Measurements from ENCODE around the gene GSDME.
"Not testable (repeated sequence)": the region's sequence is repeated elsewhere in the genome, so short reads cannot be mapped to it uniquely, and the experiment has no call there.

Gene GSDME

DNA sequence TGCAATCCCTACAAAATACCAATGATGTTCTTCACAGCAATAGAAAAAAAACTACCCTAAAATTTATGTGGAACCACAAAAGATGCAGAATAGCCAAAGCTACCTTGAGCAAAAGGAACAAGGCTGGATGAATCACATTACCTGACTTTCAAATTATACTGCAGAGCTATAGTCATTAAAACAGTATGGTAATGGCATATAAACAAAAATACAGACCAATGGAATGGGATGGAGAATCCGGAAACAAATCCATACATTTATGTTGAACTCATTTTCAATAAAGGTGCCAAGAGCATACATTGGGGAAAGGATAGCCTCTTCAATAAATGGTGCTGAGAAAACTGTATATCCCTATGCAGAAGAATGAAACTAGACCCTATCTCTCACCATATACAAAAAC is 18.7 kb downstream of the GSDME start:
- DNase-seq (ENCODE audit: insufficient read length) (no peak), FAIRE-seq (no peak)
- no peak for TF ChIP-seq POLR2A (IDR thresholded peaks at IDR 0.05; ENCODE audit: low read depth, low read length)
- no peak for TF ChIP-seq TAF1 (IDR thresholded peaks at IDR 0.05; ENCODE audit: borderline replicate concordance, low read depth, low read length)

DNA sequence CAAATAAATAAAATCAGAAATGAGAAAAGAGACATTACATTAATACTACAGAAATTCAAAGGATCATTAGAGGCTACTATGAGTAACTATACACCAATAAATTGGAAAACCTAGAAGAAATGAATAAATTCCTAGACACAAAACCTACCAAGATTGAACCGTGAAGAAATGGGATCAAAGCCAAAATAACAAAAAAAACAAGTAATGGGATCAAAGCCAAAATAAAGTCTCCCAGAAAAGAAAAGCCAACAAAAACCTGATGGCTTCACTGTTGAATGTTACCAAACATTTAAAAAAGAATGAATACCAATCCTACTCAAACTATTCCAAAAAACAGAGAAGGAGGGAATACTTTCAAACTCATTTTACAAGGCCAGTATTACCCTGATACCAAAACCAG is 20.0 kb downstream of the GSDME start:
- no peak for FAIRE-seq
- no peak for DNase-seq (ENCODE audit: insufficient read length)
- TF ChIP-seq POLR2AphosphoS5 (IDR thresholded peaks at IDR 0.05; ENCODE audit: low read depth, low read length) (no peak), TAF1 (IDR thresholded peaks at IDR 0.05; ENCODE audit: borderline replicate concordance, low read depth, low read length) (no peak), POLR2A (IDR thresholded peaks at IDR 0.05; ENCODE audit: low read depth, low read length) (no peak)

DNA sequence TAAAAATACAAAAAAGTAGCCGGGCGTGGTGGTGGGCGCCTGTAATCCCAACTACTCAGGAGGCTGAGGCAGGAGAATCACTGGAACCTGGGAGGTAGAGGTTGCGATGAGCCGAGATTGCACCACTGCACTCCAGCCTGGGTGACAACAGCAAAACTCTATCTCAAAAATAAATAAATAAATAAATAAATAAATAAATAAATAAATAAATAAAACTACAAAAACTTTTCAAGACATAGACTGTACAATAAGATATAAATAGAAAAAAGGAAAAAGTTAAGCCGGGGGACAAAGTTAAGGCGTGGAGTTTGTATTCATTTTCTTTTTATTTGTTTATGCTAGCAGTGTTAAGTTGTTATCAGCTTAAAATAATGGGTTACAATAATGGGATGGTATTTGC is 21.7 kb downstream of the GSDME start:
- DNase-seq (ENCODE audit: insufficient read length); FAIRE-seq: not testable (repeated sequence)

GRCh38 chr7:24734306-24734705 is 23.0 kb downstream of the GSDME start:
- DNase-seq (ENCODE audit: insufficient read length), result no peak
- no peak for TF ChIP-seq POLR2A (IDR thresholded peaks at IDR 0.05; ENCODE audit: low read depth, low read length)
- TF ChIP-seq TAF1 (IDR thresholded peaks at IDR 0.05; ENCODE audit: borderline replicate concordance, low read depth, low read length), result no peak
- TF ChIP-seq POLR2AphosphoS5 (IDR thresholded peaks at IDR 0.05; ENCODE audit: low read depth, low read length), result no peak
- no peak for FAIRE-seq

- no peak for DNase-seq (ENCODE audit: insufficient read length)
- FAIRE-seq, result peak; percentile 79
- TF ChIP-seq TAF1 (IDR thresholded peaks at IDR 0.05; ENCODE audit: borderline replicate concordance, low read depth, low read length) (no peak), POLR2A (IDR thresholded peaks at IDR 0.05; ENCODE audit: low read depth, low read length) (no peak), POLR2AphosphoS5 (IDR thresholded peaks at IDR 0.05; ENCODE audit: low read depth, low read length) (no peak)
These were observed 23.7 kb downstream of the GSDME start for GRCh38 chr7:24733414-24734060.

- FAIRE-seq (peak; percentile 85), DNase-seq (ENCODE audit: insufficient read length) (no peak)
- TF ChIP-seq POLR2A (IDR thresholded peaks at IDR 0.05; ENCODE audit: low read depth, low read length), result no peak
- TF ChIP-seq TAF1 (IDR thresholded peaks at IDR 0.05; ENCODE audit: borderline replicate concordance, low read depth, low read length), result no peak
- TF ChIP-seq POLR2AphosphoS5 (IDR thresholded peaks at IDR 0.05; ENCODE audit: low read depth, low read length), result no peak
These were observed 24.4 kb downstream of the GSDME start for GRCh38 chr7:24732646-24733413.

- no peak for TF ChIP-seq TAF1 (IDR thresholded peaks at IDR 0.05; ENCODE audit: borderline replicate concordance, low read depth, low read length)
- TF ChIP-seq POLR2AphosphoS5 (IDR thresholded peaks at IDR 0.05; ENCODE audit: low read depth, low read length), result no peak
- no peak for TF ChIP-seq POLR2A (IDR thresholded peaks at IDR 0.05; ENCODE audit: low read depth, low read length)
- no peak for FAIRE-seq
- no peak for DNase-seq (ENCODE audit: insufficient read length)
These were observed 26.0 kb downstream of the GSDME start for GRCh38 chr7:24731313-24731712.

- FAIRE-seq (peak; percentile 74), DNase-seq (ENCODE audit: insufficient read length) (no peak)
- TF ChIP-seq POLR2AphosphoS5 (IDR thresholded peaks at IDR 0.05; ENCODE audit: low read depth, low read length), result no peak
- no peak for TF ChIP-seq TAF1 (IDR thresholded peaks at IDR 0.05; ENCODE audit: borderline replicate concordance, low read depth, low read length)
- TF ChIP-seq POLR2A (IDR thresholded peaks at IDR 0.05; ENCODE audit: low read depth, low read length), result no peak
These were observed 27.3 kb downstream of the GSDME start for GRCh38 chr7:24730018-24730369.

DNA sequence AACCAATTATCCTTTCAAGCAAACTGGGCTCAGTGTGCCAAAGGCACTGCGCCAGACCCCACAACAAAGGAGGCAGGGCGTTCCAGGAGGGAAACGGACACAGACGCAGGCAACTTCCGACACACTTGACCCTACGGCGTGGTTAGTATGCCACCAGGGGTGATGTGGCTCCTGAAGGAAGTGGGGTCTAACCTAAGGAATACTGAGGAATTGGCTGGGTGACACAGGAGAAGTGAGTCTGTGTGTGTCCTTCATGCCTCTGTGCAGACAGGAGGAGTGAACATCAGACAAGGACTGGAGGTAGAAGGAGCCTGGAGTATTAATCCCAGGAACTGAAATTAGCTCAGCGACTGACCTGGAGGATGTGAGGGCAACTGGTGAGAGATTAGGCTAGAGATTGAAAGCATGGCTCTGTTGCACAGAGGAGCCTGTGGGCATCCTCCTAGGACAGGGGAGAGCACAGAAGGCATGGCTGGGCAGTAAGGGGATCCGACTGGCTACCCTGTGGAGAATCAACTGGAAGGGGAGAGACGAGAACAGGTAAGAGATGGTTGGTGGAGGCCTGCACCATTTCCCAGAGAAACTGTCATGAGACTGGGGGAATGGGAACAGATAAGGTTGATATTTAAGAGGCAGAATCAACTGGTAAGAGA is 27.8 kb downstream of the GSDME start:
- FAIRE-seq, result no peak
- TF ChIP-seq POLR2AphosphoS5 (IDR thresholded peaks at IDR 0.05; ENCODE audit: low read depth, low read length) (no peak), POLR2A (IDR thresholded peaks at IDR 0.05; ENCODE audit: low read depth, low read length) (no peak), TAF1 (IDR thresholded peaks at IDR 0.05; ENCODE audit: borderline replicate concordance, low read depth, low read length) (no peak)

DNA sequence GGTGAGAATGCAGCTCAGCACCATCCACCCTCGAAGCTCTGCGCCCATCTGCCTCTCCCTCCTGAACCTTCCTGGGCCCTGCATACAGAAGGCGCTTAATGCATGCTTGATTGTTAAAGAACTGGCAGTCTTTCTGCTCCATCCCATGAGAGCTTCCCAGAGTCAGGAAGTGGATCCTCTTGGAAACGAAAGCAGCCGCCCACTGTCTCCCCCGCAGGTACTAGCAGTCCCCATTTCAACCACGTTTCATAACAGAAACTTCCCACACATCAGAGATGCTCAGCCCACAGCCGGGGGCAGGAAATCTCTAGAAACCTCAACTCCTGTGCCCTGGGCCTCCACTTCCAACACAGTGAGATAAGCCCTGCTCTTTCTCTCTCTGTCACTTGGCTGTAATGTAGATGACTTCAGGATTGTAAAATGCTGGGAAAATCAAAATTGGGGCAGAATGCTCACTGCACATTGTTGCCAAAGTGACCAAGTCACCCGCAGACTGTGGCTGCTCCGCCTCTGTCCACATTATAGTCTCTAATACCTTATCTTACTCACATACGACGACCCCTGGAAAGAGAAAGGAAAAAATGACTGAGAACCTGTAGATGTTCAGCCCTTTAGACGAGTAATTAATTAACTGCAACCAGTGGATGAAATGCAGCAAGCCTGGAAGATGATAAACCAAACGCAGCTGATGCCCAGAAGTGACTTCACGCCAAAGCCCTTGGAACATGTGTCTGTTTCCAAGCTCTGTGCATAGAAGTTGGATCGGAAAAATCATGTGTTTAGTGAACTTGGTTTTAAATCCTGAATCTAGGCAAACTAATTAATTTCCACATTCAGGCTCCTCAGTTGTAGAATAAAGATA is 28.5 kb downstream of the GSDME start:
- DNase-seq (ENCODE audit: insufficient read length), result no peak
- FAIRE-seq, result peak; percentile 77
- TF ChIP-seq POLR2A (IDR thresholded peaks at IDR 0.05; ENCODE audit: low read depth, low read length), result no peak
- TF ChIP-seq POLR2AphosphoS5 (IDR thresholded peaks at IDR 0.05; ENCODE audit: low read depth, low read length), result no peak
- TF ChIP-seq TAF1 (IDR thresholded peaks at IDR 0.05; ENCODE audit: borderline replicate concordance, low read depth, low read length), result no peak

More for the DNA sequence above, 27.8 kb downstream of the GSDME start:
- no peak for DNase-seq (ENCODE audit: insufficient read length)

GRCh38 chr7:24728121-24728500 is 29.2 kb downstream of the GSDME start:
- FAIRE-seq, result no peak
- DNase-seq (ENCODE audit: insufficient read length), result no peak
- no peak for TF ChIP-seq TAF1 (IDR thresholded peaks at IDR 0.05; ENCODE audit: borderline replicate concordance, low read depth, low read length)
- no peak for TF ChIP-seq POLR2AphosphoS5 (IDR thresholded peaks at IDR 0.05; ENCODE audit: low read depth, low read length)
- TF ChIP-seq POLR2A (IDR thresholded peaks at IDR 0.05; ENCODE audit: low read depth, low read length), result no peak
